ENCODE results near the gene HRH4.
A peak's percentile ranks its signal among the peaks of the same experiment; 100 is the strongest.

DNA sequence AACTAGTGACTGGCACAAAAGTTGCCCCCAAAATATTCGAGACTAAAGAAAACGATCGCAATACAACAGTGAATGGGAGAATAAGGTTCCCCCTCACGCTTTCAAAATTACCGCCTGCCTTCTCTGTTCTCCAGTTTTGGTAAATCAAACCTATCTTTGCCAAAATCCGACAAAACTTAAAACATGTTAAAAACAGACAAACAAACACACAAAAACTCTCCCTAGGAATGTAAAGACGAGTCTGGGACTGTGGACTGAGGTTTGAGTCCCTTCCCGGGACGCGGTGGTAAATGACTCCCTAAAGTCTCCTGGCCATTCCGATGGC, 34.4 kb upstream of the HRH4 start:
- TF ChIP-seq RFX5 (IDR thresholded peaks at IDR 0.05; ENCODE audit: low read depth, low read length) (no peak), FOXP1 (IDR thresholded peaks at IDR 0.05) (no peak), FOXP1 (CRISPR knock-in tag; IDR thresholded peaks at IDR 0.05) (no peak), KAT2B (IDR thresholded peaks at IDR 0.05; ENCODE audit: borderline replicate concordance, low read depth, low read length) (no peak), SRY (CRISPR knock-in tag; IDR thresholded peaks at IDR 0.05) (no peak), TAF1 (CRISPR knock-in tag; IDR thresholded peaks at IDR 0.05) (no peak), NFRKB (IDR thresholded peaks at IDR 0.05) (no peak), STAG1 (CRISPR knock-in tag; IDR thresholded peaks at IDR 0.05) (no peak), EZH2 (conservative IDR thresholded peaks at IDR 0.05; ENCODE audit: low read depth, low read length) (peak; percentile 74; the same call in 1 of the 2 replicates), ZBTB25 (CRISPR knock-in tag; IDR thresholded peaks at IDR 0.05) (no peak), RAD21 (CRISPR knock-in tag; IDR thresholded peaks at IDR 0.05) (no peak), HOXA3 (CRISPR knock-in tag; IDR thresholded peaks at IDR 0.05) (no peak), ZNF710 (CRISPR knock-in tag; IDR thresholded peaks at IDR 0.05; ENCODE audit: borderline replicate concordance) (no peak), MAFF (IDR thresholded peaks at IDR 0.05; ENCODE audit: low read depth, low read length) (no peak)
- TF ChIP-seq, protein P1, sequence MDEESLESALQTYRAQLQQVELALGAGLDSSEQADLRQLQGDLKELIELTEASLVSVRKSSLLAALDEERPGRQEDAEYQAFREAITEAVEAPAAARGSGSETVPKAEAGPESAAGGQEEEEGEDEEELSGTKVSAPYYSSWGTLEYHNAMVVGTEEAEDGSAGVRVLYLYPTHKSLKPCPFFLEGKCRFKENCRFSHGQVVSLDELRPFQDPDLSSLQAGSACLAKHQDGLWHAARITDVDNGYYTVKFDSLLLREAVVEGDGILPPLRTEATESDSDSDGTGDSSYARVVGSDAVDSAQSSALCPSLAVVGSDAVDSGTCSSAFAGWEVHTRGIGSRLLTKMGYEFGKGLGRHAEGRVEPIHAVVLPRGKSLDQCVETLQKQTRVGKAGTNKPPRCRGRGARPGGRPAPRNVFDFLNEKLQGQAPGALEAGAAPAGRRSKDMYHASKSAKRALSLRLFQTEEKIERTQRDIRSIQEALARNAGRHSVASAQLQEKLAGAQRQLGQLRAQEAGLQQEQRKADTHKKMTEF (CRISPR knock-in tag; IDR thresholded peaks at IDR 0.05) = no peak
